Tibial artery (tissue), 4 donors: ENCODE measurements around the gene DPPA3.
"Not testable (repeated sequence)": the region's sequence is repeated elsewhere in the genome, so short reads cannot be mapped to it uniquely, and the experiment has no call there.

Experiments used
- DNase-seq, 2 donors: peaks; one replicate each; pipeline ENCODE4 v3.0.0-alpha.2; 2019
- H3K27ac ChIP-seq, 2 donors: fragments of 200-600 bp; sonication (generic) in 1 of 2; 1 replicate in 1 of 2; 2 replicates in 1 of 2; pipeline ENCODE4 v1.5.1; 2018 to 2019; ENCODE audit warnings: mild to moderate bottlenecking in 1 of 2
- H3K27me3 ChIP-seq, 2 donors: fragments of 200-600 bp; sonication (generic) in 1 of 2; one replicate each; pipeline versions ENCODE4 v1.5.1 to v1.6.0; 2016 to 2019
- H3K36me3 ChIP-seq, 3 donors: fragments of 200-600 bp; sonication (generic) in 2 of 3; one replicate each; pipeline ENCODE4 v1.5.1; 2016 to 2019; ENCODE audit warnings: mild to moderate bottlenecking in 2 of 3
- H3K4me1 ChIP-seq, 4 donors: fragments of 200-600 bp; sonication (generic) in 2 of 4; 1 replicate in 3 of 4; 2 replicates in 1 of 4; pipeline ENCODE4 v1.5.1; 2016 to 2019
- H3K4me3 ChIP-seq, 2 donors: fragments of 200-600 bp; sonication (generic) in 1 of 2; 1 replicate in 1 of 2; 2 replicates in 1 of 2; pipeline ENCODE4 v1.5.1; 2018 to 2019; ENCODE audit warnings: mild to moderate bottlenecking in 2 of 2
- H3K9me3 ChIP-seq, 3 donors: fragments of 200-600 bp; sonication (generic) in 1 of 3; one replicate each; pipeline ENCODE4 v1.5.1; 2016 to 2019
- intact Hi-C: fragments of 100-400 bp; cut with DNase I; formaldehyde crosslinking; loops from one replicate; pipeline ENCODE4 v1.15.0; 2023; ENCODE audit warnings: low total_unique reads
- TF ChIP-seq, protein P1 (sequence below), 2 experiments: fragments of 200-600 bp in 1 of 2; fragments of 450-650 bp in 1 of 2; IDR thresholded peaks; one replicate each; pipeline ENCODE4 v1.5.1; 2017 to 2019; ENCODE audit warnings: antibody characterized with exemption in 2 of 2, mild to moderate bottlenecking in 1 of 2, moderate library complexity in 1 of 2

DPPA3 gene

DNA sequence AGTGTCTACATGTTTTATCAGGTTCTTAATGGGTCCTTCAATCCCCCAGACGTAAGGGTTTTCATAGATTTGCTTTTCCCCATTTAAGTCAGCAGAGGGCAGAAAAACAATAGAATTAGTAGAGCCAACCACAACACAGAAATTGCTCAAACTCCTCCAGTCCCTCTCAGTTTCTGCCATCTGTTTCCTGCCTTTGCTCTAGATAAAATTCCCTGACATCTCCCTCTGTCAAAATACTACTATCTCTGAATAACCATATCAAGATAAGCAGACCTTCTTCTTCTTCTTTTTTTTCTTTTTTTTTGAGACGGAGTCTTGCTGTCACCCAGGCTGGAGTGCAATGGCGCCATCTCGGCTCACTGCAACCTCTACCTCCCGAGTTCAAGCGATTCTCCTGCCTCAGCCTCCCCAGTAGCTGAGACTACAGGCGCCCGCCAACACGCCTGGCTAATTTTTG, 33.8 kb upstream of the DPPA3 start:
- H3K4me3 ChIP-seq, DNase-seq, H3K27me3 ChIP-seq, H3K36me3 ChIP-seq, H3K9me3 ChIP-seq, intact Hi-C loops, H3K4me1 ChIP-seq, H3K27ac ChIP-seq: not testable (repeated sequence)
- TF ChIP-seq, protein P1, sequence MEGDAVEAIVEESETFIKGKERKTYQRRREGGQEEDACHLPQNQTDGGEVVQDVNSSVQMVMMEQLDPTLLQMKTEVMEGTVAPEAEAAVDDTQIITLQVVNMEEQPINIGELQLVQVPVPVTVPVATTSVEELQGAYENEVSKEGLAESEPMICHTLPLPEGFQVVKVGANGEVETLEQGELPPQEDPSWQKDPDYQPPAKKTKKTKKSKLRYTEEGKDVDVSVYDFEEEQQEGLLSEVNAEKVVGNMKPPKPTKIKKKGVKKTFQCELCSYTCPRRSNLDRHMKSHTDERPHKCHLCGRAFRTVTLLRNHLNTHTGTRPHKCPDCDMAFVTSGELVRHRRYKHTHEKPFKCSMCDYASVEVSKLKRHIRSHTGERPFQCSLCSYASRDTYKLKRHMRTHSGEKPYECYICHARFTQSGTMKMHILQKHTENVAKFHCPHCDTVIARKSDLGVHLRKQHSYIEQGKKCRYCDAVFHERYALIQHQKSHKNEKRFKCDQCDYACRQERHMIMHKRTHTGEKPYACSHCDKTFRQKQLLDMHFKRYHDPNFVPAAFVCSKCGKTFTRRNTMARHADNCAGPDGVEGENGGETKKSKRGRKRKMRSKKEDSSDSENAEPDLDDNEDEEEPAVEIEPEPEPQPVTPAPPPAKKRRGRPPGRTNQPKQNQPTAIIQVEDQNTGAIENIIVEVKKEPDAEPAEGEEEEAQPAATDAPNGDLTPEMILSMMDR (IDR thresholded peaks at IDR 0.05): peak in 1 of 2 experiments; percentile 16

DNA sequence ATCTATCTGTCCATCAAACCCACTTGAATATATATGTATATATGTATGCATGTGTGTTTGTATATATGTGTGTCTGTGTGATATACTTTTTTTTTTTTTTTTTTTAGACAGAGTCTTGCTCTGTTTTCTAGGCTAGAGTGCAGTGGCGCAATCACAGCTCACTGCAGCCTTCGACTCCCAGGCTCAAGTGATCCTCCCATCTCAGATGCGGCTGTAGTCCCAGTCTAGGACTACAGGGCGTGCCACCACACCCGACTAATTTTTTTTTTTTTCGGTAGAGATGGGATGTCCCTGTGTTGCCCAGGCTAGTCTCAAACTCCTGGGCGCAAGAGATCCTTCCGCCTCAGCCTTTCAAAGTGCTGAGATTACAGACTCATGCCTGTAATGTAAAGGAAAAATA, 32.5 kb upstream of the DPPA3 start:
- TF ChIP-seq, protein P1 (IDR thresholded peaks at IDR 0.05): no peak
- Histone ChIP-seq H3K36me3 (no peaks in the 10 kb centered on the region), H3K27ac (no peak overlapping the region), H3K9me3 (no peaks in the 10 kb centered on the region), H3K4me1 (no peaks in the 10 kb centered on the region), H3K27me3 (no peaks in the 10 kb centered on the region), H3K4me3 (no peak overlapping the region)
- intact Hi-C loops: no loop called here
- DNase-seq: no peak

DNA sequence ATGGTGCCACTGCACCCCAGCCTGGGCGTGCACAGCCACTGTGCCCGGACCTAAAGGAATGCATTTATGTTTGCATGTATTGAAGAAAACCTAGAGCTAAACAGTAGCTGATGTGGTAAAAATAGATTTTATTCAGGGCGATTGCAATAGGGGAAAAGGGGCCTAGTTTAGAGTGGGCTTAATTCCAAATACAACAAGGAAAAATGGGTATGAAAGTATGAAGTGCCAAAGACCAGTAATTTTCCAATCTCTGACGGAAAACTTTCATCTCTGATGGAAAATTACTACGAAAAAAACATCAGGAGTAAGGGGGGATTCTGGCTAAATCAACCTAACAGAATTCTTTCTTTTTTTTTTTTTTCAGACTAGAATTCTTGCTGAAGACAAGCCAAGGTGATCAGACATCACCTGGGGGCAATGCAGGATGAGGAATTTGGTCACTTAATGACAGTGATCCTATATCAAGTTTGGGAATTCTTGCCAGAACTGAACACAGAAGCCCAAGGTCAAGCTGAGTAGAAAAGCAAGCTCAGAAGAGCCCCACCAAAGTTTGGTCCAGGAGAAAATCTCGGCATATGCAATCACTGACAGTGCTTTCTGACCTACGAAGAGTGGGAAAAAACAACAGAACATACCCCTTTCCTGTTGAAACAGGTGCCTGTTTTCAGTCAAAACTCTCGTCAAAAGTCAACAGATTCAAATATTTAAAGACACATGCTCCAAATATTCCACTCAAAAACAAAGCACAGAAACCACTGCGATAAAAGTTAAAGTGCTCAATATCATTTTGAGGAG, 31.8 kb upstream of the DPPA3 start:
- Histone ChIP-seq H3K4me3 (no peak overlapping the region), H3K4me1 (no peaks in the 10 kb centered on the region), H3K9me3 (no peaks in the 10 kb centered on the region), H3K27me3 (no peaks in the 10 kb centered on the region), H3K27ac (no peak overlapping the region), H3K36me3 (no peaks in the 10 kb centered on the region)
- TF ChIP-seq, protein P1 (IDR thresholded peaks at IDR 0.05): no peak
- intact Hi-C loops: no loop called here
- DNase-seq: no peak

DNA sequence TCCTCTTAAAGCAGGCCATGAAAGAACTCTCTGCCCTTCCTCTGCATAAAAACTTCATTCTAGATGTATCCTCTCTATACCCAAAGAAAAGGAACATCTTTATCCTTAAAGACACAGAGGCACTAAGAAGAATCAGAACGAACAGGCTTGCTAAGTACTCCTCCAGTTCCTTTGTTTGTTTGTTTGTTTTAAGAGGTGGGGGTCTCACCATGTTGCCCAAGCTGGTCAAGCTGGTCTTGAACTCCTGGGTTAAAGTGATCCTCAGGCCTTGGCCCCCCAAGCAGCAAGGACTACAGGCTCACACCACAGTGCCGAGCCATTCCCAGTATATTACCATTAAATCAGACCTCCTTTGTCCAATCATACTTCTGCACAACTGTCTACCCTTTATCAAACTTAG, 29.7 kb upstream of the DPPA3 start:
- no peak for DNase-seq
- Histone ChIP-seq H3K9me3 (no peaks in the 10 kb centered on the region), H3K4me3 (no peak overlapping the region), H3K36me3 (no peaks in the 10 kb centered on the region), H3K27ac (no peak overlapping the region), H3K4me1 (no peaks in the 10 kb centered on the region), H3K27me3 (no peaks in the 10 kb centered on the region)
- intact Hi-C loops: no loop called here
- TF ChIP-seq, protein P1 (IDR thresholded peaks at IDR 0.05): no peak

DNA sequence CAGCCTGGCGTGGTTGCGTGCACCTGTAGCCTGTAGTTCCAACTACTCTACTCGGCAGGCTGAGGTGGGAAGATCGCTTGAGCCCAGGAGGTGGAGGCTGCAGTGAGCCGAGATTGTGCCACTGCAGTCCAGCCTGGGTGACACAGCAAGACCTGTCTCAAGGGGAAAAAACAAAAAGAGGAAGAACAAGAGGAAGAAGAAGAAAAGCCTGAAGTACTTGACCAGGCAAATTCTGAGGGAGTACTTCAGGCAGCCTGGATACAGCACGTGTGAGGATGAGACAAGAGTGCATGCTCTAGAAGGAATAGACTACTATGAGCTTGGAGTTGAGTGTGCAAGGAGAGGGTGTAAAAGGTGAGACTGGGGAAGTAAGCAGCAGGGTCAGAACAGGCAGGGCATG, 17.4 kb upstream of the DPPA3 start:
- no peaks in the 10 kb centered on the region for H3K9me3 ChIP-seq
- no peaks in the 10 kb centered on the region for H3K36me3 ChIP-seq
- no peak for DNase-seq
- H3K4me3 ChIP-seq: no peak overlapping the region
- TF ChIP-seq, protein P1 (IDR thresholded peaks at IDR 0.05): no peak
- H3K27me3 ChIP-seq: no peaks in the 10 kb centered on the region
- H3K4me1 ChIP-seq: peaks cover 0 to 6% (median 2%) of the 10 kb centered on the region in 4 donors
- no peak overlapping the region for H3K27ac ChIP-seq
- intact Hi-C loops: no loop called here
